Endometrium (tissue), 2 donors: ENCODE data around the gene NCF4.

ENCODE experiments used
- FAIRE-seq: peaks from 2 replicates; lab custom pipeline; 2012; peaks lifted over from hg19 to GRCh38; lab: Jason Lieb, UNC
- donor health status: control.
- donor health status: control.

NCF4 gene

DNA sequence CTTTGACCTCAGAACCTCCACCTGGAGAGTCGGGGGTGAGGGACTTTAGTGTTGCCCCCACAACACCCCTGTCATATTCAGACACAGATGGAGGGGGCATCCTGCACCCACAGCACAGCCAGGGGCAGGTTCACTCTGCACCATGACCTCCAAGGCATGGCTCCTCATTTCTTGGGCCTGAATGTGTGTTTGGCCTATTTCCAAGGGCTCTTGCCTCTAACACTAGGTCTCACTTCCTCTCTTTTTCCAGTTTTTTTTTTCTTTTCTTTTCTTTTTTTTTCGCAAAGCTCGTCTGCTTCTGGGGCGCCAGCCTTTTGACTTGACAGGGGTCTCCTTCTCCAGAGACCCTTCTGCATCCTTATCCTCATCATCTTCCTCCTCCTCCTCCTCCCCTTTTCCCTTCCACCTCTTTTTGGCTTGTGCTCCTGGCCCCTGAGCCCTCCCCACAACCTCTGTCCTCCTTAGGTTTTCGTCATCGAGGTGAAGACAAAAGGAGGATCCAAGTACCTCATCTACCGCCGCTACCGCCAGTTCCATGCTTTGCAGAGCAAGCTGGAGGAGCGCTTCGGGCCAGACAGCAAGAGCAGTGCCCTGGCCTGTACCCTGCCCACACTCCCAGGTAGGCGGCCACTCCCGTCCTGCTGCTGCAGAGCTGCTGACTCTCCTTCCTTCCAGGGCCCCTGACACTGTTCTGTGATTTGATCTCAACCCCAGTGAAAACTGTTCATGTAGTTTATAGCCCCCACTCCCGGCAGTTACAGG is 3.8 kb downstream of the NCF4 start:
- FAIRE-seq: no peak

DNA sequence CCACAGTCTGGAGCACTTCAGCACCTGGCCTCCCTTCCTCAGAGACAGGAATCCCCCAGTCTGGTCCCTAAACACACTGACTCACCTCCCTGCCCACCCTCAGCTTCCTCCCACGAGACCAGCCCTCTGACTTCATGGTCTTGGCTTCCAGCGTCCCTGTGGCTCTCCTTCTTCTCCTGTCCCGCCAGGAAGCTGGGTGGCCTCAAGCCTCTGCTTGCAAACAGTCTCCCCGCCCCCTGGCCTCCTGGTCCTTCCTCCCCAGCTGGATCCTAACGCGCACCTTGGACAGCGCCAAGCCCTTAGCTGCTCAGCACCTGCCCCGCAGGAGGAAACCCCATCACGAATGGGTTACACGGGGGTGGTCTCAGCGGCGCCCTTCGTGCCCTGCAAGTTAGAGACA is 4.5 kb downstream of the NCF4 start:
- no peak for FAIRE-seq

DNA sequence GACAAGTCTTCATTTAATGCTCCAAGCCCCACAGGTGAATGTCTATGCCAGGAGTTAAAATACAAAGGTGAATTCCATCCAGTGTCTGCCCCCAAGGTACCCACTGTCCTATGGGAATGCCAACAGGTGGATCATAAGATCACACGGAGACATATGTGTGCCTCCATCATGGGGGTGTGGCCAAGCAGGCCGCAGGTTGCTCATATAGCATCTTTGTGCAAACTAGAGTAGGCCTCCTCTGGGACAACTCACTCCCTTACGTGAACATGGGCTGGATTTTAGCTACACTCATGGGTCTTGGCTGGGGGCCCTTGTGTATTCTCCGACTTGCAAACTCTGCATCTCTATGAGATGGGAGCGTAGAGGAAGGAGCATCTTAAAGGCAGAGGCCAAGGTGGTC is 6.9 kb downstream of the NCF4 start:
- FAIRE-seq: no peak

DNA sequence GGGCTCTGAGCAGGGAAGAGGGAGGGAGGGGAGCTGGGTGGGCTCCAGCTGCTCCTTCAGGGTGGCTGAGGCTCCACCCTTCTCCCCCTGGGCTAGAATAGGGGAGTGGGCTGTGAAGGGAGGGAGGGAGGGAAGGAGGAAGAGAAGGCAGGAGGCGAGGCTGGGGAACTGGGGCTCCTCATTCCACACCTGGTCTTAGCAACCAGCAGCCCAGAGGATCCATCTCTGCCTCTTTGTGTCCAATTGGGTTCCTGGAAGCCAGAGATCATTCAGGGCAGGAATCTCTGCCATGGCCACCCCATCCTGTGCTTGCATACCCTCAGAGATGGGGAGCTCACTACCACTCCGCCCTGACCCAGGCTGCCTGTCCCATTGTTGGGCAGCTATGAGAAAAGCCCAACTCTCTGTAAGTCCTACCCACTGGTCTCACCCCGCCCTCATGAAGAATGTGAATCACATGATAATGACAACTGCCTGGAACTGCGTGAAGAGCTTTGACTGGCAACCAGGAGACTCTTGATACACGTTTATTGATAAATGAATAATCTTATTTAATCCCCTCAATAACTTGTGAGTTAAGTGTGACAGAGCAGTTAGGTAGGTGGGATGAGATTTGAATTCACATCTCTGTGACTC is 7.9 kb downstream of the NCF4 start:
- no peak for FAIRE-seq

DNA sequence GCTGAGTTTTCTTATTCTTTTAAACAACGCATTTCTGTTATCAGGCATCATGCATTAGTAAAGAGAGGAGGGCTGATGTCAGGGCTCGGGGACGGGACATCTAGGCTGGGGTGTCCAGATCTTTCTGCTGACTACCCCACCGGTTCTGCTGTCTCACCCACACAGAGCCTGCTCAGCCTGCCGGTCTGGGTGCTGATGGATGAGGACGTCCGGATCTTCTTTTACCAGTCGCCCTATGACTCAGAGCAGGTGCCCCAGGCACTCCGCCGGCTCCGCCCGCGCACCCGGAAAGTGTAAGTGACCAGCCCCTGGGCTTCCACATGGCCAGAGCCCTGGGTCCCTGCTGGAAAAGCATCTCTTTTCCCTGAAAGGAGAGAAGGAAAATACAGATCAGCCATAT is 9.4 kb downstream of the NCF4 start:
- no peak for FAIRE-seq

DNA sequence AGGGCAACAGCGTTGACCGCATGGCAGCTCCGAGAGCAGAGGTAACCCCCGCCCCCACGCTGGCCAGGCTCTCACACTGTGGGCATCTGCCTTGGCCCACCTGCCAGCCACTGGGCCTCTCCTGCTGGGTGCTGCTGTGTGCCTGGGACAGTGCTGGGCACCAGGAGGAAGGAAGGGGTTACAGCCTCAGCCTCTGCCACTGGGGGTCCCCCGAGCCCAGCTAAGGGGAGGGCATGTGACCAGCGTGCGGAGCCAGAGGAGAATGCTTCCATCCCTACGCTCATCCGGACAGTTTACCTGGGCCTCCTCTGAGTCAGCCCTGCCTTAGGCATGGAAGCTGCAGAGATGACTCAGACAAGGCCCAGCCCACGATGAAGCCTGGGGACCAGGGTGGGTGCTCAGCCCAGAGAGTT is 10.9 kb downstream of the NCF4 start:
- no peak for FAIRE-seq

DNA sequence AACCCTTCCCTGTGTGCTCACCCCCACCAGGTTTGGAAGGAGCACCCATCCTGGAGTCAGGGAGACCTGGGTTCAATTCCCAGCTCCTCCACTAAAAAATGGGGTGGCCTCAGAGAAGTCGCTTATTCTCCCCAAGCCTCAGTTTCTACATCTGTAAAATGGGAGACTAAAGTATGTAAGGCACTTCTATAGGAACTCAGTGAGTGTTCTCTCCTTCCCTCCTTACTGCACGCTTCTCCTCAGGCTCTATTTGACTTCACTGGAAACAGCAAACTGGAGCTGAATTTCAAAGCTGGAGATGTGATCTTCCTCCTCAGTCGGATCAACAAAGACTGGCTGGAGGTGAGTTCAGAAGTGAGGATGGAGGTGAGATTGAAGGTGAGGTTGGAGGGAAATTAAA is 11.3 kb downstream of the NCF4 start:
- FAIRE-seq: no peak

DNA sequence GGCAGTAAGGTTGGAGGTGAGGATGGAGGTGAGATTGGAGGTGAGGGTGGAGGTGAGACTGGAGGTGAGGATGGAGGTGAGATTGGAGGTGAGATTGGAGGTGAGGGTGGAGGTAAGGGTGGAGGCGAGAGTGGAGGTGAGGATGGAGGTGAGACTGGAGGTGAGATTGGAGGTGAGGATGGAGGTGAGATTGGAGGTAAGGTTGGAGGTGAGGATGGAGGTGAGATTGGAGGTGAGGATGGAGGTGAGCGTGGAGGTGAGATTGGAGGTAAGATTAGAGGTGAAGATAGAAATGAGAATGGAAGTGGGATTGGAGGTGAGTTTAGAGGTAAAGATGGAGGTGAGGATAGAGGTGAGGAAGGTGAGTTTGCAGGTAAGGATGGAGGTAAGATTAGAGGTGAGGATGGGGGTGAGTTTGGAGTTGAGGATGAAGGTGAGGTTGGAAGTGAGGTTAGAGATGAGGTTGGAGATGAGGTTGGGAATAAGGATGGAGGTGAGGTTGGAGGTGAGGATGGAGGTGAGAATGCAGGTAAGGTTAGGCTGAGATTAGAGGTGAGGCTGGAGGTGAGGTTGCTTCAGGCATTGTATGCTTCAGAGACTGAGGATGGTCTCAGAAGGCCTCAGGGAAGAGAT is 12.2 kb downstream of the NCF4 start:
- no peak for FAIRE-seq

DNA sequence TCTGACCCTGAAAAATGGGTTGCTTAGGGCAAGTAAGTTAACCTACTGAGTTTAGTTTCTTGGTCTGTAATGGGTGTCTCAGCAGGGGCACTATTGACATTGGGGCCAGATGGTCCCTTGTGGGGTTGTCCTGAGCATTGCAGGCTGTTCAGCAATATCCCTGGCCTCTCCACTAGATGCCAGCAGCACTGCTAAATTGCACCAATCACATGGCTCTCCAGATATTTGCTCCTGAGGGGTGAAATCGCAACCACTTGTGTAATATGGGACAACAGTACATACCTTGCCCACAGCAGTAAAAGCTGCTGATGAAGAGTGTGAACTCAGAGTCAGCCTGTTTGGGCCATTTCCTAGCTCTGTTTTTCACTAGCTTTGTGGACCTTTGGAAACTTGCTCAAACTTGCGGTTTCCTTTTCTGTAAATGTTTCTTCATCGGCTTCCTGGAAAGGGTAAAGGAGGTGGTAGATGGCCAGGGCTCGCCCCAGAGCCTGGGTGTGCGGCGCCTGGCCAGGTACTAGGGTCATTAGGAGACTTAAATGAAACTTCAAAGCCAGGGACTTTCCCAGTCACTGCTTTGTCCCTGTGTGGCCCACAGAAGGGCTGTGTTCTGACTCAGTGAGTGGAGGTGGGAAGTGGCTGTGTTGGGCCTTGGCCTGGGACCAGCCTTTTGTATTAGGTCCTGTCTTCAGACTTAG is 13.0 kb downstream of the NCF4 start:
- peak; percentile 74 for FAIRE-seq

DNA sequence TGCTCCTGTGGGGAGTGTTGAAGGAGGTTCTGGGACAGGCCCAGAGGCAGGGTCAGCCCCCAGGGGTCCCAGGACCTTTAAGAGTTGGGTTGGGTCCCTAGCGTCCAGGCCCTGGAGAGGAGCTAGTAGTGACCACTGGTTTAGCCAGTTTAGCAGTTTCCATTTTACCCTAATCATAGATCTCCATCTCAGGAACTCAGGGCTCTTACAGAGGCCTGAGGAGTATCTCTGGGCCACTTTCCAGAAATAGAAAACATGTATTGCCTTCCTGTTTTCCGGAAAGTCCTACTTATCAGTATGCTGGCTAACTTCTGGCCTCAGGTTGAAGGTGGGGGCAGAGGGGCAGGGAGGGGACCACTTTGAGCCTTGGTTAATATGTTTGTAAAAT is 13.5 kb downstream of the NCF4 start:
- no peak for FAIRE-seq

DNA sequence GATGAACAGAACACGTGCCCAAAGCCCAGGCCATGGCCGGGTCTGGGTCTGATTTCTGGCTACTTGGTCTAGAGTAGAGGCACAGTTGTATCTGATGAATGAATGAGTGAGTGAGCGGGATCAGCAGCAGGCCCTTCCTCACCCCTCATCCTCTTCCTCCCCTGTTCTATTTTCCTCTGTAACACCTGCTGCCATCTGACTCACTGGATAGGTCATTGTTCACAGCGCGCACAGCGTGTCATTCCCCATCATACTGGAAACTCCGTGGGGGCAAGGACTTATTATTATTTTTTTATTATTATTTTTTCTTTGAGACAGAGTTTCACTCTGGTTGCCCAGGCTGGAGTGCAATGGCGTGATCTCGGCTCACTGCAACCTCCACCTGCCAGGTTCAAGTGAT is 13.9 kb downstream of the NCF4 start:
- no peak for FAIRE-seq

DNA sequence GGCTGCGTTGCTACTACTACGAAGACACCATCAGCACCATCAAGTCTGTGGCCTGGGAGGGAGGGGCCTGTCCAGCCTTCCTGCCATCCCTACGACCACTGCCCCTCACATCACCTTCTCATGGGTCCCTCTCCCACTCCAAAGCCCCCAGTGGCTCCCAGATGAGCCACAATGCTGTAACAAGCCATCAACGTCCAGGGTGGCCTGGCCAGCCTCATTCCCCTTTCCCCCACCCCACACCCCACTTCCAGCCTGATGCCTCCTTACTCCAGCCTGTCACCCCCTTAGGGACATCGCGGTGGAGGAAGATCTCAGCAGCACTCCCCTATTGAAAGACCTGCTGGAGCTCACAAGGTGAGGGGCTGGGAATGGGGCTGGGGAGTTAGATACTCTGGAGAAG is 14.9 kb downstream of the NCF4 start:
- no peak for FAIRE-seq

DNA sequence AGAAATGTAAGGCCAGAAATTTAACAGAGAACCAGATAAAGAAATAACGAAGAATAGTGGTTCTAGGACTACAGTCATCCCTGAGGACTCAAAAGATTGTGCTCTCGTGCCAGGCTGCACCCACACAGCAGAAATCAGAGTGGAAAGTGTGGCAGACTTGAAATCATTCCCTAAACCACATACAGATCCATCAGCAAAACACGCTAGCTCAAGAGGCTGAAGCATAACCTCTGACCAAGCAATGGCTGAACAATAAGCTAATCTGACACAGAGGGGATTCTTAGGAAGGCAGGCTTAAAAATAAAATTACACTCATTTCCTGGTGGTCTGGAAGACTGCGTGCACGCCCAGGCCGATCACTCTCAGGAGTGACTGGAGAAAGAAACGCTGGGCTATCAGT is 19.0 kb downstream of the NCF4 start:
- FAIRE-seq: no peak

DNA sequence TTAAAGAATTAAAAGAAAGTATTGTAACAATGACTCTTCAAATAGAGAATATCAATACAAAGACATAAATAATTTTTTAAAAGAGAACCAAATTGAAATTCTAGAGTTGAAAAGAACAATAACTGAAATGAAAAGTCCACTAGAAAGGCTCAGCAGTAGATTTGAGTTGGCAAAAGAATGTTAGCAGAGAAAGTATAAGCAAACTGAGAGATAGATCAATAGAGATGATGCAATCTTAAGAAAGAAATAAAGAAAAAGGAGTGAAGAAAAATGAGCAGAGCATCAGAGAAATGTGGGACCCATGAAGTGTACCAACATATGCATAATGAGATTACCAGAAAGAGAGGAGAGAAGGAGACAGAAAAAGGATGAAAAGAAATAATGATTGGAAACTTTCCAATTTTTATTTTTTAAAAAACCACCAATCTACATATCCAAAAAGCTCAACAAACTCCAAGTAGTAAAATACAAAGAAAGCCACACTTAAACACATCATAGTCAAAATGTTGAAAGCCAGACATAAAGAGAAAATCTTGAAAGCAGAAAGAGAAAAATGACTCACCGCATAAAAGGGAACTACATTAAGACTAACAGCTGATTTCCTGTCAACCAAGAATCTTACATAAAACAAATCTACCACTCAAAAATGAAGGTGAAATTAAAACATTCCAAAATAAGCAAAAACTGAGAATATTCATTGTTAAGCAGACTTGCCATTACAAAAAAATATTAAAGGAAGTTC is 20.9 kb downstream of the NCF4 start:
- FAIRE-seq: no peak

DNA sequence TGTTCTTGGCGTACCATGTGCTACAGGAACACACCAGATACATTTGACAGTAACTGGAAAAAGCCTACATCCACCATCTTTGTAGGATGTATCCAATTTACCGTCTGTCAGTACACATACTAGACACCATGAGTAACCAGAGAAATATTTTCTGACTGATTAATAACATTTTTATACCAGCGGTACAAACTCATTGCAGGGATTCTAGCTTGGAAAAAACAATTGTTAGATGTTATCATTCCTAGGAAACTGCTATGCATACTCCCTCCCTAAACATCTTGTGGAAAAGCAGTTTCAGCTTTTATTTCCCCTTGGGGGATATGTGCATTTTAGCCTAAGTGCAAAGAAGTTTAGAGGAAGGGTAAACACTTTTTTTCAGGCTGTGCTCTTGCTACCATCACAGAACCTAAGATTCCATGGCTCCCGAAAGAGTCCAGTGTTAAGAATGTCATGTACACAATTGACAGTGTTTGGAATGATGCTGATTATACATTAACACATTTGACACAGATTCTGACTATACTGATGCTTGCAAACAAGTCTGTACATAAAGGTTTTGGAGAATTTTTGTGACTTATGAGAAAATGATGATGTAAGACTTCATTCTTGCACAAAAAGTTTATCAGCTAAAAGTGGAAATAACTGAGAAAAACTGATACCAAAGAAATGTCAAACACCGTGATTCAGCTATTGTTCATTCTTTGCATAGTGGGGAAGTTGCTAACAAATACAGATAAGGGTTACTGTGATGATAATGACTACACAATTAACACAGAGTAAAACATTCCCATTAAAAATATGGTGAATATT is 23.7 kb downstream of the NCF4 start:
- FAIRE-seq: peak; percentile 96

DNA sequence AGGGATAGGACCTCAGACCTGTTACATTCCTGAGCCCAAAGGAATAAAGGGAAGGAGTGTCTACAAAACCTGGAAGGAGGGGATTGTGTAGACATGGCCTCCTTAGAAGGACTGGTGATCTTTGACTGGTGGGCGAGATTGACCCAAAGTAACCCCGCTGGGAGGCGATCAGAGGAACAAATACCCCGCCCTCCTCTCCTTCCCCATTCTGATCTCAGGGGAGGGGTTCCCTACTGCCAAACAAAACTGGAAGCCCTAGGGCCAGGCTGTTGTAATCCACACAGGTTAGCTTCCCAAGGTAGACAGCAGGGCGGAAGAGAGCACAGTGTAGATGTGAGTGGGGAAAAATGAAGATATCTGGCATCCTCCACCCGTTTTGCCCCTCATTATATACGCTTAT is 24.7 kb downstream of the NCF4 start:
- no peak for FAIRE-seq

DNA sequence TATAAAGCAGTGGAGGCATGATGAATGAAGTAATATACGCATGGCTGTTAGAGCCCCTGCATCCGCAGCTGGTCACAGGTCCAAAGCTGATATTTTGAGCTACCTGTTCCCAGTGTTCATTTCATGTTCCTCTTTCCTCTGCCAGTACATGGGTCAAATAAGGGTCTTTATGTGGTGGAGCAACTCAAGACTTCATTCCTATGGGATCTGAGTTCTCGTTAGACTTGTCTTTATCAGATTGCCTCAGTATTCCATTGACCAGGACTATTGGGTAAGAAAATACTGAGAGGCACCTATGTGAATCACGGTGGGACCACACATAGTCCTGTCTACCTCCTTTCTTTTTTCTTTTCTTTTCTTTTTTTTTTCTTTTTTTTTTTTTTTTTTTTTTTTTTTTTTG is 25.2 kb downstream of the NCF4 start:
- no peak for FAIRE-seq

DNA sequence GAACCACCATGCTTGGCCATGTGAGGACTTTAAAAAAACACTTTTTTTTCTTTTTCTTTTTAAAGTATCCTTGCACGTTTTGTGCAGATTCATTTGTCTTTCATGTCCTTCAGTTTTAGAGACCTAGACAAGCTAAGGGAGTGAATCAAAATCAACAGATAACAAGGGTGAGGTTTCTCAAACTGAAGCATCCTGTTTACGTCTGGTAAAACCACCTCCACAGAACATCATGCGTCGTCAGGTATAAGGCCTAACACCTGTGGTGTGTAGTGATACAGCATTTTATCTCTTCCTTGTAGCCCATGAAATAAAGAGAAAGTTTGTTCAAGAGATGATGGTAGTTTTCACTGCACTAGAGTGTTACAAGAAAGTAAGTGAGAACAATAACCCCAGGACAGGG is 26.4 kb downstream of the NCF4 start:
- no peak for FAIRE-seq

DNA sequence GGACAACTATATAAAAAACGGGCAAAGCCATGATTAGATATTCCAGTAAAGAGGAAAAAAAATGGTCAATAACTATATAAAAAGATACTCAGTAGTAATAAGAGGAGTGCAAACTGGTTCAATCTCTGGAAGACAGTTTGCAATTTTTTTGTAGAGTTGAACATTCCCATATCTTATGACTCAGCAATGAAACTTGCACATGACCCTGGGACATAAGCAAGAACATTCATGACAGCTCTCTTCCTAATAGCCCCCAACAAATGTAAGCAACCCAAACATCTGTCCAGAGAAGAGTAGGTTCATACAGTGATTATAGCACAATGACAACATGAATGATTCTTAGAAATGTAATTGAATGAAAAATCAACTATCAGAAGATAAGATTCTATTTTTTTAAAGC is 30.8 kb downstream of the NCF4 start:
- no peak for FAIRE-seq

DNA sequence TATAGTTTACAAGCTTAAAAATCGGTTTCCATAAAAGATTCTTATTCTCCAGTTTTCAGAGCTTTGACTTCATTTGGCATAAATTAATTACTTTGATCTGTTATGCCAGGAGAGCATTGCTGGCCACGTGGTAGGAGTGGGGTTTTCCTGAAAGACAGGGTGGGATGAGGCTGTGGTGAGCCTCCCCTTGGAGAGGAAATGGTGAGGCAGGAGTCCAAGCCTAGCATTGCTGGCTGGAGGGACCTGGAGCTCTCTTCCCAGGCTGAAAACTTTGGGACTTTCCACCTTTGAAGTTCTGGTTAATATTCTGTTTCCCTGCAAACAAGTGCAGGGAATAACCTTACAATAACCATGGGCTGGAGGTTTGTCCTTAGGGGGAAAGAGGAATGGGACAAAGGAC is 31.5 kb downstream of the NCF4 start:
- FAIRE-seq: no peak

DNA sequence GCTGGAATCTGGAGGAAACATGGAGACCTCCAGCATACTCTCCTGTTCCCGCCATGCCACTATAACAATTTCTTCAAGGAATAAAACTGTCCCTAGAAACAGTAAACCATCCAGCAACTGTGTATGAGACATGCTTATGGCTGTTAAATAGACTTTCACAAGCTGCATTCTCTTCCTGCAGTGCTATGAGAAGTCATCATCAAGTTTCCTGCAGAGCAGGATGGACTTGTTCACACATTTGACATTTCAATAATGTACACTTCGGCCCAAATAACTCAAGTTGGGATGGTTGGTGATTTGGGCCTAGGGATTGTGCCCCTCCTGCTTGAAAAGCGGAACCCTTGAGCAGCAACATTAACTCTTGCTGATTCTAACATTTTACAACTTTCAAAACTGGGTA is 32.5 kb downstream of the NCF4 start:
- no peak for FAIRE-seq

DNA sequence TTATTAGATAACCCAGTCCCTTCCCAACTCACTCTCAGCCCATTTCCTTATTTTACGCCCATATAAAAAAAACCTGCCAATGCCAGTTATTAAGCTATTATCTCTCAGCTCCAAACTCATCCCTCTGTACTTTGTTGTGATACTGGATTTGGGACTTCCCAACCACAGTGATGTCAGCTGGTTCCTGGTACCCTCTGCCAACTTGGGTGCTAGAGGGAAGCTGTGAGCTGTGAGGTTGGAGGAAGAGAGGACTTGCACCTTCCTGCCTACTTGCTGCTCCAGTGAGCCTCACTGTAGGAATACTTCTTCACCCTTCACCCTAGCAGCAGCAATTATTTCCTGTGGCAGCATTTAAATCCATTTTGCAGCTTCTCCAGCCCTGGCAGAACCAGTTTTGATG is 33.5 kb downstream of the NCF4 start:
- no peak for FAIRE-seq
